Kidney epithelial cell (primary cell): Measurements from ENCODE around the gene GGNBP2. TPM values are rescaled to one million over a fixed set of nuclear protein-coding genes. Genes with fewer than 3 reads are reported as not detected.

ENCODE experiments used
- DNase-seq: peaks from one replicate; pipeline ENCODE4 v3.0.0-alpha.2; 2010; ENCODE audit warnings: low read depth
- H3K27me3 ChIP-seq: 2 replicates; pipeline ENCODE4 v1.6.0; 2011; ENCODE audit warnings: low read length; ENCODE audit not compliant: control insufficient read depth, insufficient read depth
- H3K36me3 ChIP-seq: 2 replicates; pipeline ENCODE4 v1.5.1; 2011; ENCODE audit warnings: low read length; ENCODE audit not compliant: control insufficient read depth, insufficient read depth
- H3K4me3 ChIP-seq: 2 replicates; pipeline ENCODE4 v1.5.1; 2011; ENCODE audit warnings: low read depth, mild to moderate bottlenecking, control low read depth, low read length
- total RNA-seq: library from RNA; depleted of rRNA; stranded (reverse); fragments of >200 nt; gene quantifications from 2 replicates; pipeline ENCODE4 v1.2.3, GENCODE V29; 2015
- TF ChIP-seq, protein P1 (sequence below): IDR thresholded peaks from 2 replicates; pipeline ENCODE4 v1.5.1; 2011; ENCODE audit warnings: mild to moderate bottlenecking, moderate library complexity, low read length, control low read depth, inconsistent platforms; ENCODE audit not compliant: insufficient read depth, poor library complexity, severe bottlenecking

The GGNBP2 gene
- total RNA-seq, 1 donor from 2014 or later: 38.2 TPM

GRCh38 chr17:36500745-36501225 is 43.9 kb upstream of the GGNBP2 start:
- TF ChIP-seq, protein P1, sequence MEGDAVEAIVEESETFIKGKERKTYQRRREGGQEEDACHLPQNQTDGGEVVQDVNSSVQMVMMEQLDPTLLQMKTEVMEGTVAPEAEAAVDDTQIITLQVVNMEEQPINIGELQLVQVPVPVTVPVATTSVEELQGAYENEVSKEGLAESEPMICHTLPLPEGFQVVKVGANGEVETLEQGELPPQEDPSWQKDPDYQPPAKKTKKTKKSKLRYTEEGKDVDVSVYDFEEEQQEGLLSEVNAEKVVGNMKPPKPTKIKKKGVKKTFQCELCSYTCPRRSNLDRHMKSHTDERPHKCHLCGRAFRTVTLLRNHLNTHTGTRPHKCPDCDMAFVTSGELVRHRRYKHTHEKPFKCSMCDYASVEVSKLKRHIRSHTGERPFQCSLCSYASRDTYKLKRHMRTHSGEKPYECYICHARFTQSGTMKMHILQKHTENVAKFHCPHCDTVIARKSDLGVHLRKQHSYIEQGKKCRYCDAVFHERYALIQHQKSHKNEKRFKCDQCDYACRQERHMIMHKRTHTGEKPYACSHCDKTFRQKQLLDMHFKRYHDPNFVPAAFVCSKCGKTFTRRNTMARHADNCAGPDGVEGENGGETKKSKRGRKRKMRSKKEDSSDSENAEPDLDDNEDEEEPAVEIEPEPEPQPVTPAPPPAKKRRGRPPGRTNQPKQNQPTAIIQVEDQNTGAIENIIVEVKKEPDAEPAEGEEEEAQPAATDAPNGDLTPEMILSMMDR: no peak
- DNase-seq: no peak
- Histone ChIP-seq H3K4me3 (no peak overlapping the region), H3K27me3 (no peaks in the 10 kb centered on the region), H3K36me3 (no peaks in the 10 kb centered on the region)

GRCh38 chr17:36501351-36501750 is 43.4 kb upstream of the GGNBP2 start:
- H3K36me3 ChIP-seq: peaks cover under 1% of the 10 kb centered on the region
- TF ChIP-seq, protein P1: no peak
- no peaks in the 10 kb centered on the region for H3K27me3 ChIP-seq
- H3K4me3 ChIP-seq: no peak overlapping the region
- no peak for DNase-seq

- H3K36me3 ChIP-seq: peaks cover 1% of the 10 kb centered on the region
Observed at GRCh38 chr17:36501963-36502362, 42.8 kb upstream of the GGNBP2 start.

DNA sequence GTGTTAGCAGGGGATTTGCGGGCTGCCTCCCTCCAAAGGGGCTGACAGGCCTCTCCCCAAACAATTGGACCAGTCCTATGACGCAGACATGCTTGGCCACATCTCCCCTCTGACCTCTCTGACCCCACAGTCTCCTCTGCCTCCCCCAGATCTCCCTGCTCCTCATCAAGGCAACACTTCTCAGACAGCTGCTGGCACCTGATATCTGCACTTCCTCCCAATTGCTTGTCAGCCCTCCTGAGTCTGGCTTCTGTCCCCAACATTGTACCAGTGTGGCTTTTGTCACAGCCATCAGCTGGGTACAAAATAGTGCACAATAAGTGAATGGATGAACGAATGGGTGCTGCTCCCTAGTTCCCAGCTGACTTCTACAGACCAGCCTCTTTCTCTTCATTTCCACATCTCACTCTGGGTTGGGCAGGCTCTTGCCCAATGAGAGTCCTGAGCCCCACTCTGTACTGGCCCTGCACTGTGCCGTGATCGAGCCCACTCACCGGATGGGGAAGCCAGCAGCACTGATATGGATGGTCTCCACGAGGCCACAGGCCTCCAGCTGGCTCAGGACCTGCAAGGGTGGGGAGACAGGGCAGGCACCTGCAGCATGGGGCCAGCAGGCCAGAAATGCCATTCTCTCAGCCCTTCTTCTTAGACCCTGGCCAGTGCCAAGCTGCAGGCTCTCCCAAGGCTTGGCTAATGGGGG is 41.1 kb upstream of the GGNBP2 start:
- Histone ChIP-seq H3K36me3 (peaks cover 1% of the 10 kb centered on the region), H3K4me3 (no peak overlapping the region), H3K27me3 (no peaks in the 10 kb centered on the region)
- TF ChIP-seq, protein P1: no peak
- DNase-seq: no peak

More at GRCh38 chr17:36501963-36502362, 42.8 kb upstream of the GGNBP2 start:
- DNase-seq: no peak
- no peak overlapping the region for H3K4me3 ChIP-seq
- H3K27me3 ChIP-seq: no peaks in the 10 kb centered on the region
- TF ChIP-seq, protein P1: no peak

GRCh38 chr17:36504156-36504545 is 40.6 kb upstream of the GGNBP2 start:
- Histone ChIP-seq H3K27me3 (no peaks in the 10 kb centered on the region), H3K4me3 (no peak overlapping the region), H3K36me3 (peaks cover 1% of the 10 kb centered on the region)
- no peak for DNase-seq
- TF ChIP-seq, protein P1: no peak

DNA sequence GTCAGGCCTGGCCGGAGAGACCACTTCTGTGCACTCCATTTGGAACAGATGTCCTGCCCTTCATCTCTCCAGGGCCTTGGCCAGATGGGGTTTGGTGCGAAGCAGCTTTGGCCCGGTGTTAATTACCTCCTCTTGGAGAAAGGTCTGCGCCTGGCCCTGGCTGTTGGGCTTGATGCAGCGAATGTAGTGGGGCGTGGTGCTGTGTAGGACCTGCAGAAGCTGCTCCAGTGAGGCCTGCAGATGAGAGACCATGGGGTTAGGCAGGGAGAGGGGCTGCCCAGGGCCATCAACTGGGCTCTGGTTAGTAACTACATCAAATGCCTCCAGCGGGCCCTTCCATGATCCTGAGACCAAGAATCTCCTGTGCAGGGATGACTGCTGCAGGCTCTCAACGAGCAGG is 39.5 kb upstream of the GGNBP2 start:
- Histone ChIP-seq H3K4me3 (no peak overlapping the region), H3K36me3 (peaks cover 2% of the 10 kb centered on the region), H3K27me3 (no peaks in the 10 kb centered on the region)
- TF ChIP-seq, protein P1: no peak
- DNase-seq: no peak
